Head of caudate nucleus (tissue), 42 donors: ENCODE results near the gene PLXDC2.

Experiments used
- DNase-seq, 42 donors: peaks; one replicate each; pipeline versions ENCODE4 v3.0.0 to v3.0.0-alpha.2; 2020 to 2021; ENCODE audit warnings: mixed read lengths in 7 of 42
- intact Hi-C: fragments of 100-400 bp; cut with DNase I; formaldehyde crosslinking; loops from one replicate; pipeline ENCODE4 v1.15.0; 2022

The PLXDC2 gene

DNA sequence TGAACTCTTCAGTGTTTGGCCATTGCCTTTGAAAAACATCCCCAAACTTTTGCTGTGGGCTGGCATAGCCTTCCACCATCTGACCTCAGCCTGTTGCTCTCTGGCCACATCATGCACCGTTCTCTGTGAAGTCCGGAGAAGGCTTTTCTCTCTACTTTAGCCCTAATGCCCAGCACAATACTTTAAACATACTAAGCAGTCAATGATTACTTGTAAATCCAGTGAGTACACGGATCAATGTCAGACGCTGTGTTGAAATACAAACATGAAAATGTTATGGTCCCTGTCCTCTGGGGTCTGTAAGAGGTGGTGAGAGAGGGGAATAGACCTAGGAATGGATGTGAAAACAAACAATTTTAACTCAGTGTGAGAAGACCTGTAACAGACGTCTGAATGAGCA lies 297.9 kb downstream of the PLXDC2 start:
- no peak for DNase-seq
- intact Hi-C loops = no loop called here

DNA sequence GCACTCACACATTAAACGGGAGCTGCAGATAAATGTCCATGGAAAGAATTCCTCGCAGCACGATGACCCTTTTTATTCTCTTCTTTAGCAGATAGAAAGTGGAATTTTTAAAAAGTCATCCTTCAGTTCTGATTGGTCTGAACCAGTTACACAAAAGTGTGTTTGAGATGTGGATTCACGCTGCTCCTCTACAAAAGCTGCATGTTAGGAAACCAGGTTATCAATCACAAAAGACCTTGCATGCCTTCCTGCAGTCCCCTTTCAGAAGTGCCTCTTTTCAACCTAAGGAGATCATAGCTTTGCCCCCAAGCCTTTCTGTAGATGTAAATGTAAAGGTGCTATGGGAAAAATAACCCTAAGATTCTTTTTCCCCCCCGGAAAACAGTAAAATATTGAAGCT lies 299.7 kb downstream of the PLXDC2 start:
- intact Hi-C loops = no loop called here
- DNase-seq = no peak

GRCh38 chr10:20117471-20117870 lies 301.2 kb downstream of the PLXDC2 start:
- intact Hi-C loops = no loop called here
- DNase-seq = no peak

DNA sequence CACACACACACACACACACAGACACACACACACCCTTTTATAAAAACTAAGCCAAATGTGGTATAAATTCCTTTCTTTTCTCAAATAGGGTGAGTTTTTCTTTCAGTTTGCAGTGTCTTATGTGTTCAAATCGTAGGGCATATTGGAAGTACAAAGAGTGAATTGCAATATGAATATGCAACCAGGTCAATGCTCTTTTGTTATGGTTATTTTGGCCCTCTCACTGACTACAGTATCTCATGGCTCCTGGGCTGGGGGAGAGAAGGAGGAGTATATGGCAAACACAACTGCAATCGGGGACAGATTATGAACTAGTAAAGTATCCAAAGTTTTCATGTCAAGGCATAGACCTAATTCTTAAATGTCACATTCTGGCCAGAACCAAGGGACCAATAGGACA lies 301.9 kb downstream of the PLXDC2 start:
- no peak for DNase-seq
- intact Hi-C loops = no loop called here

DNA sequence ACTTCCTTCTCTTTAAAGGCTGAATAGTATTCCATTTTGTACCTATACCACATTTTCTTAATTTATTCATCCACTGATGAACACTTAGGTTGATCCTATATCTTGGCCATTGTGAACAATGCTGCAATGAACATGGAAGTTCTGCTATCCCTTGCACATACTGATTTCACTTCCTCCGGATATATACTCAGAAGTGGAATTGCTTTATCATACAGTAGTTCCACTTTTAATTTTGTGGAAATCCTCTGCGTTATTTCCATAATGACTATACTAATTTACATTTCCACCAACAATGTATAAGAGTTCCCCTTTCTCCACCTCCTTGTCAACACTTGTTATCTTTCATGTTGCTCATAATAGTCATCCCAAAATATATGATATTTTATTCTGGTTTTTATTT lies 312.6 kb downstream of the PLXDC2 start:
- DNase-seq = no peak
- intact Hi-C loops = no loop called here

DNA sequence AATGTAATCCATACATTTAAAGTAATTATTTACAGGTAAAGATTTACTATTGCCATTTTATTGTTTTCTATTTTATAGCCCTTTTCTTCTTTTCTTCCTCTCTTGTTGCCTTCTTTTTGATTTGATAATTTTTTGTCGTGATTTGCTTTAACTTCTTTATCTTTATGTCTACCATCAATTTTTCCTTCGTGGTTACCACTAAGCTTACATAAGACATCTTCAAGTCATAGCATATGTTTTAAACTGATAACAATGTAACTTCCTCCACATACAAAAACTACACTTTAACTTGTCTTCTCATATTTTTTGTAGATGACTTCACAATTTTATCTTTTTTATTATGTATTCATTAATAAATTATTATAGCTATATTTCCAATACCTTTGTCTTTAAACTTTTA lies 316.6 kb downstream of the PLXDC2 start:
- intact Hi-C loops = no loop called here

DNA sequence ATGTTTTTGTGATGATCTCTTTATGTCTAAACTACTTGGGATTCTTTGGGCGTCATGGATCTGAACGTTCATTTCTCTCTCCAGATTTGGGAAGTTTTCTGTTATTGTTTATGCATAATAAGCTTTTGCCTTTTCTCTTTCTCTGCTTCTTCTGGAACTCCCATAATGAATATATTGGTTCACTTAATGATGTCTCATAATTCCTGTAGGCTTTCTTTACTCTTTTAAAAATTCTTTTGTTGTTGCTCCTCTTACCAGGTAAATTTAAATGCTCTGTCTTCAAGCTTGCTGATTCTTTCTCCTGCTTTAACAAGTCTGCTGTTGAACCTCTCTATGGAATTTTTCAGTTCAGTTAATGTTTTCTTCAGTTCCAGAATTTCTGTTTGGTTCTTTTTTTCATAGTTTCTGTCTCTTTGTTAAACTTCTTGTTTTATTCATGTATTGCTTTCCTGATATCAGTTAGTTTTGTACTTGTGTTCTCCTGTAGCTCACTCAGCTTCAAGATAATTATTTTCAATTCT lies 317.5 kb downstream of the PLXDC2 start:
- intact Hi-C loops = no loop called here
- no peak for DNase-seq

More for the DNA sequence above, 316.6 kb downstream of the PLXDC2 start:
- DNase-seq = no peak

DNA sequence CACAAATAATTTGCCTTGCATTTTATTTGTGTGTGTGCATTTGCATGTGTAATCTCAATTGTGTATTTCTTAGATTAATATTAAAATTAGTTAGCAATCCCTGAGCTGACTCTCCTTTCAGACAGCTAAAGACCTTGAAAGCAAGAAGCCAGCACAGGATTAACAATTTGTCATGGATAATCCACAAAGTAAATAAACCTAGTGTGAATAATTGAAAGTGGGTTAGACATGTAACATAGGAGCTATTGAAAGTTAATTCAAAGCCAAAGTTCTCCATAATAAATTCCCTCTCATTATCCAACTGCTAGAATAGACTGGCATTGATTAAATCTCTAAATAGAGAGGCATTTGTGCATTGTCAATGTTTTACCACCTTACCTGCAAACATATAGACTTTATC lies 326.1 kb downstream of the PLXDC2 start:
- no peak for DNase-seq
- intact Hi-C loops = no loop called here

DNA sequence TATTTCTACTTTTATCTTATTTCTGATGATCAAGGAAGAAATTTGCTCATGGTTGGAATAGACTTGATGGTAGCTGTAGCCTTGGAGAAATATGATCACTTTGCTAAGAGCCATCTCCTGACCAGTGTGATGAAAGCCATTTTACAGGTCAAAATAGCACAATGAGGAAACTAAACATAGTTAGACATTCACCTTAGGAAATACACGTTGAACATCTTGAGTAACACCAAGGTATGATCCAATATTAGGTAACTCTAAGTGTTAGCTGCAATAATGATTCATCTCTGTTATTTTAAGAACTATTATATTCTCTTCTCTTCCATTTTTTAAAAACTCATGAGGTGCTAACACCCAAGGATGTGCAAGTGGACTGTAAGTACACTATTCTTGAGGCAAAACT lies 328.0 kb downstream of the PLXDC2 start:
- intact Hi-C loops = no loop called here
- DNase-seq = no peak

GRCh38 chr10:20146004-20146403 lies 329.8 kb downstream of the PLXDC2 start:
- intact Hi-C loops = no loop called here
- DNase-seq = no peak

GRCh38 chr10:20147684-20148083 lies 331.5 kb downstream of the PLXDC2 start:
- intact Hi-C loops = no loop called here

GRCh38 chr10:20156511-20156910 lies 340.3 kb downstream of the PLXDC2 start:
- peak in 5 of 42 donors; percentile 4 to 48 (median 34) for DNase-seq
- intact Hi-C loops = no loop called here

More at GRCh38 chr10:20147684-20148083, 331.5 kb downstream of the PLXDC2 start:
- no peak for DNase-seq

DNA sequence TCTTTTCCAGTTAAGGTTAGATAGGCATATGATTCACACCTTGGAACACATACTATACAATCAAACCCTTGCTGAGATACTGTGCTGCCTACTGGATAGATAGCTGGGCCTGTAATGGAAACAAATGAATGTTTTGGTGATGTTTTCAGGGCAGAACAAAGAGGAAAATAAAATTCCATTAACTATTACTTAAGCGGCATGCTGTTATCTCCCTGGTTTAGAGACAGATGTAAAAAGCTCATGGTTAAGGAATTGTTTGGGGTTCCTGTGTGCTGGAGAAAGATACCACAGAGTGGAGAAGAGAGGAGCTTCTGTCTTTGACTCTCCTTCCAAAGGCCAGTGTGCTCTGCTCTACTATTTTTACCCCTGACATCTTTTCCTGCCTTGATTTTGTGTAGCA lies 341.1 kb downstream of the PLXDC2 start:
- no peak for DNase-seq
- intact Hi-C loops = no loop called here

GRCh38 chr10:20158086-20158485 lies 341.9 kb downstream of the PLXDC2 start:
- intact Hi-C loops = no loop called here

DNA sequence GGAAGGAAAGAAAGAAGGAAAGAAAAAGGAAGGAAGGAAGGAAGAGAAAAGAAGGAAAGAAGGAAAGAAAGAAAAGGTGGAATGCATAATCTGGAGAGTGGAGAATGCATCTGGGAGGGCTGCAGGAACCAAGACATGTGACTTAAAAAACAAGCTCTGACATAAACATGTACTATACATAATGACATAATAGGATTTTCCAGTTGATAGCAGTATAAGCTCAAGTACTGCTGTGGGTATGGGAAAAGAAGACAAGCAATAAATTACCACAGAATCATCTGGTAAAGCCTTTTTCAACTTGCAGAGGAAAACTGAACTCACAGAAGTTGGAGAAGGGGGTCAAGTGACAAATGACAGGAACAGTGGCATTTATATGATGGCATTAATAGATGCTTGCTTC lies 345.9 kb downstream of the PLXDC2 start:
- DNase-seq = no peak
- intact Hi-C loops = no loop called here

More at GRCh38 chr10:20158086-20158485, 341.9 kb downstream of the PLXDC2 start:
- DNase-seq = no peak

- DNase-seq = no peak
- intact Hi-C loops = no loop called here
Measured at GRCh38 chr10:20166096-20166675, 350.0 kb downstream of the PLXDC2 start.

GRCh38 chr10:20170661-20171060 lies 354.4 kb downstream of the PLXDC2 start:
- no peak for DNase-seq
- intact Hi-C loops = no loop called here

DNA sequence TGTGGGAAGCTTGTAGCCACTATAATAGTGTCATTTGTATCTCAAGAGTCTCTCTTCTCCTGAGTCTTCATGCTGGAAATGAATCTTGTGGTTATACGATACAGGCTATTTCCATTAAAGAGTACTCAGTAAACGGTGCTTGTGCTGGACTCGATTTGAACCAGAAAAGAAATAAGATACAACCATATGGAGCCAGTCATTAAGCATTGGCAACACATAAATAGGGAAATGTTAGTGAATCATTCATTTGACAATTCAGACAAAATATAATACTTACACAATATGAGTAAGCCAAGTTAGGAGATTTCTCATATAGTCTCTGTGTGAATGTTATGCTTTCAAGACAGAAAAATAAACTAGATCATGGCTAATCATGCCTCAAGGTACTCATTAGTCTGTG lies 356.8 kb downstream of the PLXDC2 start:
- DNase-seq = no peak
- intact Hi-C loops = no loop called here

GRCh38 chr10:20175719-20176118 lies 359.5 kb downstream of the PLXDC2 start:
- intact Hi-C loops = no loop called here
- DNase-seq = no peak

DNA sequence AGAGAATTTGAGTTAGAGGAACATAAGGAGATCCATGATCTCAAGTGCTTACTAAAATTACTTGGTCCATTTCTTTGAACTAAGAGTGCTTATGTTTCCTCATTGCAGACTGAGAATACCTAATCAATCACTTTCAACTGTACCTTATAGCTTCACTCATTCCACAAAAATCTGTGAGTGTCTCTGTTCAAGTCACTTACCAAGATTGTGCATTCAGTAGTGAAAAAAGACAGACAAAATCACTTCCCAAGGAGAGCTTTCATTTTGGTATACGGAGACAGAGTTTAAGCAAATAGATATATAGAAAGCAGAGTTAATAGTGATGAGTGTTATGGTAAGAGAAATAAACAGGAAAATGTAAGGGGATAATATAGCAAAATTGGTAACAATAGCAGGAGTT lies 364.5 kb downstream of the PLXDC2 start:
- DNase-seq = no peak
- intact Hi-C loops = no loop called here

- peak in 15 of 42 donors; percentile 7 to 64 (median 21) for DNase-seq
Measured at GRCh38 chr10:20181434-20181833, 365.2 kb downstream of the PLXDC2 start.

DNA sequence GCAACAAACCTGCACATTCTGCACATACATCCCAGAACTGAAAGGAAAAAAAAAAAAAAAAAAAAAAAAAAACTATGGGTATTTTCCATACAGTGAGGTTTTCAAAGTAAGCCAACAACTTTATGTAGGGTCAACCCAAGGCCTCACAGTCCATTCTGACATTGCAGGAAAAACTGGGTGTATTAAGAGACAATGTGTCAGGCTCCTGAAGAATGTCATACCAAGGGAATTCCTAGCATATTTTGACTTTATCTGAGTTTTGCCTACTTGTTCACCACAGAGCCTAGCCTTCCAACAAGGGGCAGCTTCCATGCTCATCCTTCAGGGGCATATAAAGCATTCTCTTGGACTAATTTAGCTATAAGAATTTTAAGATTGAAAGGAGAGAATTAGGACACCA lies 368.9 kb downstream of the PLXDC2 start:
- intact Hi-C loops = no loop called here
- DNase-seq = no peak

More at GRCh38 chr10:20181434-20181833, 365.2 kb downstream of the PLXDC2 start:
- intact Hi-C loops = no loop called here
